Stimulated activated CD4-positive, alpha-beta T cell treated with anti-CD3 and anti-CD28 coated beads, Interleukin-2, amount 100 ng/mL, for 48 hours (primary cell): ENCODE data around the gene ZBTB17.
"Not testable (repeated sequence)": the region's sequence is repeated elsewhere in the genome, so short reads cannot be mapped to it uniquely, and the experiment has no call there.

ENCODE experiments used
- DNase-seq, 2 donors: peaks; one replicate each; pipeline ENCODE4 v3.0.0-alpha.2; 2020

ZBTB17 gene

GRCh38 chr1:16011936-16012589 is 36.2 kb upstream of the ZBTB17 start:
- DNase-seq, result no peak

- no peak for DNase-seq
These were observed 34.9 kb upstream of the ZBTB17 start for GRCh38 chr1:16010837-16011236.

- DNase-seq, result no peak
These were observed 33.8 kb upstream of the ZBTB17 start for GRCh38 chr1:16009678-16010077.

- peak; percentile 74 to 79 for DNase-seq
These were observed 33.1 kb upstream of the ZBTB17 start for GRCh38 chr1:16009030-16009460.

GRCh38 chr1:16007671-16008341 is 31.9 kb upstream of the ZBTB17 start:
- no peak for DNase-seq

- no peak for DNase-seq
These were observed 30.9 kb upstream of the ZBTB17 start for GRCh38 chr1:16006552-16007485.

- DNase-seq, result no peak
These were observed 30.1 kb upstream of the ZBTB17 start for GRCh38 chr1:16006010-16006409.

GRCh38 chr1:16005597-16005996 is 29.7 kb upstream of the ZBTB17 start:
- DNase-seq, result no peak

GRCh38 chr1:16001274-16001673 is 25.4 kb upstream of the ZBTB17 start:
- DNase-seq, result not testable (repeated sequence)

GRCh38 chr1:15998929-15999328 is 23.0 kb upstream of the ZBTB17 start:
- no peak for DNase-seq

GRCh38 chr1:15997637-15998280 is 21.9 kb upstream of the ZBTB17 start:
- no peak for DNase-seq

GRCh38 chr1:15997076-15997585 is 21.2 kb upstream of the ZBTB17 start:
- no peak for DNase-seq

- DNase-seq, result peak; percentile 46 to 55
These were observed 18.9 kb upstream of the ZBTB17 start for GRCh38 chr1:15994590-15995351.

GRCh38 chr1:15994081-15994480 is 18.2 kb upstream of the ZBTB17 start:
- DNase-seq, result no peak

GRCh38 chr1:15993666-15994065 is 17.8 kb upstream of the ZBTB17 start:
- no peak for DNase-seq

- no peak for DNase-seq
These were observed 16.9 kb upstream of the ZBTB17 start for GRCh38 chr1:15992582-15993500.

- DNase-seq, result no peak
These were observed 16.3 kb upstream of the ZBTB17 start for GRCh38 chr1:15992187-15992553.

GRCh38 chr1:15991427-15992186 is 15.7 kb upstream of the ZBTB17 start:
- DNase-seq, result no peak

- no peak for DNase-seq
These were observed 13.9 kb upstream of the ZBTB17 start for GRCh38 chr1:15989776-15990175.
